H1 (cell line): ENCODE data around the gene NACAD. TPM values are rescaled to one million over a fixed set of nuclear protein-coding genes. Genes with fewer than 3 reads are reported as not detected.
A peak's percentile ranks its signal among the peaks of the same experiment; 100 is the strongest.

Source experiments
- CTCF ChIA-PET: fragments of 300-600 bp; sonication (Branson Sonifier 250); formaldehyde crosslinking; loops from one replicate; lab custom pipeline; 2021; ENCODE audit not compliant: partially characterized antibody; lab: Charles Lee
- POLR2A ChIA-PET: fragments of 300-600 bp; sonication (Branson Sonifier 250); formaldehyde crosslinking; loops from one replicate; lab custom pipeline; 2021; ENCODE audit warnings: inconsistent platforms; ENCODE audit not compliant: partially characterized antibody; lab: Charles Lee
- DNase-seq, 2 experiments: peaks; one replicate each; pipeline versions ENCODE4 v3.0.0 to v3.0.0-alpha.2; 2010 to 2022; ENCODE audit warnings: low spot score in 2 of 2, low read depth in 1 of 2, mixed read lengths in 1 of 2
- FAIRE-seq: peaks from 2 replicates; lab custom pipeline; 2011; peaks lifted over from hg19 to GRCh38; lab: Jason Lieb, UNC
- H2AFZ ChIP-seq: 2 replicates; pipeline ENCODE4 v1.8.1; 2012; ENCODE audit warnings: low read length, inconsistent platforms
- H2AK5ac ChIP-seq: 2 replicates; pipeline ENCODE4 v1.6.1; 2013; ENCODE audit warnings: low read depth, low read length
- H2BK120ac ChIP-seq: replicated peaks from 2 replicates; pipeline ENCODE3; 2013; ENCODE audit warnings: low read depth, low read length, inconsistent platforms
- H2BK12ac ChIP-seq: 2 replicates; pipeline ENCODE4 v1.6.1; 2013; ENCODE audit warnings: low read depth, low read length
- H2BK15ac ChIP-seq: 2 replicates; pipeline ENCODE4 v1.6.1; 2013; ENCODE audit warnings: low read length
- H2BK20ac ChIP-seq: 2 replicates; pipeline ENCODE4 v1.6.1; 2013; ENCODE audit warnings: low read length
- H2BK5ac ChIP-seq: 2 replicates; pipeline ENCODE4 v1.6.1; 2013; ENCODE audit warnings: low read depth, low read length
- H3K14ac ChIP-seq: 2 replicates; pipeline ENCODE4 v1.6.1; 2013; ENCODE audit warnings: inconsistent platforms; ENCODE audit not compliant: insufficient read length
- H3K18ac ChIP-seq: 2 replicates; pipeline ENCODE4 v1.6.1; 2013; ENCODE audit warnings: low read length; ENCODE audit errors: extremely low read depth
- H3K23ac ChIP-seq: 2 replicates; pipeline ENCODE4 v1.6.1; 2013; ENCODE audit warnings: inconsistent platforms; ENCODE audit not compliant: insufficient read length
- H3K23me2 ChIP-seq: 2 replicates; pipeline ENCODE4 v1.6.1; 2013; ENCODE audit warnings: low read depth, low read length
- H3K27ac ChIP-seq: 2 replicates; pipeline ENCODE4 v1.6.1; 2011; ENCODE audit warnings: low read depth, low read length, inconsistent platforms
- H3K27me3 ChIP-seq, 4 experiments: replicated peaks in 1 of 4; 1 replicate in 1 of 4; 2 replicates in 3 of 4; pipeline versions ENCODE4 v1.6.1 to v1.8.1; 2011 to 2013; ENCODE audit warnings: low read length in 3 of 4, mild to moderate bottlenecking in 3 of 4, inconsistent platforms in 2 of 4, mixed read lengths in 2 of 4, moderate library complexity in 1 of 4; ENCODE audit not compliant: control insufficient read depth in 3 of 4, insufficient read depth in 3 of 4; ENCODE audit errors: extremely low read depth in 1 of 4
- H3K36me3 ChIP-seq, 4 experiments: 2 replicates each; pipeline versions ENCODE4 v1.6.1 to v1.8.1; 2011 to 2013; ENCODE audit warnings: mild to moderate bottlenecking in 4 of 4, low read length in 3 of 4, moderate library complexity in 2 of 4, control low read depth in 1 of 4, inconsistent platforms in 1 of 4; ENCODE audit not compliant: insufficient read depth in 4 of 4, control insufficient read depth in 2 of 4
- H3K4ac ChIP-seq: replicated peaks from 2 replicates; pipeline ENCODE3; 2013; ENCODE audit warnings: low read length, low read depth, mixed read lengths, inconsistent platforms; ENCODE audit not compliant: insufficient read length
- H3K4me1 ChIP-seq, 4 experiments: replicated peaks in 1 of 4; 1 replicate in 1 of 4; 2 replicates in 3 of 4; pipeline versions ENCODE4 v1.6.1 to v1.8.1; 2011 to 2013; ENCODE audit warnings: low read length in 3 of 4, inconsistent platforms in 2 of 4, mixed read lengths in 1 of 4; ENCODE audit not compliant: insufficient read depth in 4 of 4, control insufficient read depth in 3 of 4
- H3K4me2 ChIP-seq, 2 experiments: 2 replicates each; pipeline versions ENCODE4 v1.6.1 to v1.8.1; 2011 to 2013; ENCODE audit warnings: low read depth in 2 of 2, low read length in 2 of 2, control low read depth in 1 of 2, inconsistent platforms in 1 of 2, mild to moderate bottlenecking in 1 of 2; ENCODE audit not compliant: insufficient read depth in 1 of 2
- H3K4me3 ChIP-seq, 4 experiments: fragments of 200-600, 300-600 bp in 1 of 4; sonication (generic), shearing (Covaris generic), sonication (Bioruptor Twin) in 1 of 4; 2 replicates each; pipeline versions ENCODE4 v1.5.1 to v1.8.1; 2011 to 2016; ENCODE audit warnings: low read length in 4 of 4, low read depth in 3 of 4, control low read depth in 2 of 4, inconsistent platforms in 2 of 4, mild to moderate bottlenecking in 2 of 4, mixed read lengths in 1 of 4, moderate library complexity in 1 of 4; ENCODE audit not compliant: insufficient read depth in 2 of 4; ENCODE audit errors: extremely low read depth in 1 of 4
- H3K56ac ChIP-seq: replicated peaks from 2 replicates; pipeline ENCODE3; 2013; ENCODE audit warnings: low read depth, mild to moderate bottlenecking, mixed read lengths, low read length, inconsistent platforms; ENCODE audit not compliant: insufficient read length
- H3K79me1 ChIP-seq: 2 replicates; pipeline ENCODE4 v1.6.1; 2013; ENCODE audit warnings: low read depth, low read length, control low read depth
- H3K79me2 ChIP-seq, 2 experiments: 2 replicates each; pipeline versions ENCODE4 v1.6.1 to v1.8.1; 2012 to 2013; ENCODE audit warnings: low read length in 2 of 2, mild to moderate bottlenecking in 2 of 2, inconsistent platforms in 1 of 2; ENCODE audit not compliant: insufficient read depth in 2 of 2, control insufficient read depth in 1 of 2
- H3K9ac ChIP-seq, 4 experiments: replicated peaks in 1 of 4; 1 replicate in 1 of 4; 2 replicates in 3 of 4; pipeline versions ENCODE4 v1.6.1 to v1.8.1; 2011 to 2013; ENCODE audit warnings: low read depth in 3 of 4, low read length in 3 of 4, control low read depth in 2 of 4, mild to moderate bottlenecking in 2 of 4, moderate library complexity in 2 of 4, inconsistent platforms in 1 of 4; ENCODE audit errors: extremely low read depth in 1 of 4
- H3K9me3 ChIP-seq, 2 experiments: 2 replicates each; pipeline versions ENCODE4 v1.6.1 to v1.8.1; 2012 to 2013; ENCODE audit warnings: mild to moderate bottlenecking in 2 of 2, moderate library complexity in 2 of 2, control low read depth in 1 of 2, inconsistent platforms in 1 of 2, low read depth in 1 of 2, low read length in 1 of 2, mixed read lengths in 1 of 2; ENCODE audit not compliant: insufficient read depth in 2 of 2
- H4K20me1 ChIP-seq, 2 experiments: replicated peaks in 1 of 2; 2 replicates each; pipeline versions ENCODE3 to v1.8.1; 2011 to 2013; ENCODE audit warnings: inconsistent platforms in 2 of 2, low read length in 2 of 2, mild to moderate bottlenecking in 1 of 2; ENCODE audit not compliant: insufficient read depth in 2 of 2, control insufficient read depth in 1 of 2
- H4K5ac ChIP-seq: 2 replicates; pipeline ENCODE4 v1.6.1; 2013; ENCODE audit warnings: low read length, low read depth, mixed read lengths, inconsistent platforms; ENCODE audit not compliant: insufficient read length
- H4K8ac ChIP-seq: 2 replicates; pipeline ENCODE4 v1.8.0; 2013; ENCODE audit warnings: mild to moderate bottlenecking, moderate library complexity, low read length, inconsistent platforms; ENCODE audit not compliant: insufficient read depth; ENCODE audit errors: extremely low read depth
- H4K91ac ChIP-seq: replicated peaks from 2 replicates; pipeline ENCODE3; 2013; ENCODE audit warnings: low read length, mixed read lengths, inconsistent platforms; ENCODE audit not compliant: insufficient read length
- CBX8 ChIP-seq: fragments of 300-800, 300-1000 bp; sonication (generic); IDR thresholded peaks from 2 replicates; pipeline ENCODE4 v1.7.1; 2016; ENCODE audit warnings: low read depth, low read length, borderline replicate concordance
- CEBPB ChIP-seq: IDR thresholded peaks from 2 replicates; pipeline ENCODE4 v1.6.1; 2012; ENCODE audit warnings: low read depth, low read length
- CHD2 ChIP-seq: IDR thresholded peaks from 2 replicates; pipeline ENCODE4 v1.6.1; 2012; ENCODE audit warnings: low read length, improper control_type of control experiment
- EZH2 ChIP-seq: fragments of 200-600 bp; sonication (generic); IDR thresholded peaks from 2 replicates; pipeline ENCODE4 v1.7.1; 2012; ENCODE audit warnings: low read depth, mild to moderate bottlenecking, moderate library complexity, low read length, inconsistent platforms; ENCODE audit not compliant: severe bottlenecking
- FOSL1 ChIP-seq: IDR thresholded peaks from 2 replicates; pipeline ENCODE4 v1.6.1; 2011; ENCODE audit warnings: mild to moderate bottlenecking, low read depth, low read length, moderate library complexity; ENCODE audit not compliant: insufficient read depth
- KDM1A ChIP-seq: fragments of 200-600, 300-600 bp; sonication (generic); IDR thresholded peaks from 2 replicates; pipeline ENCODE4 v1.7.1; 2016; ENCODE audit warnings: mild to moderate bottlenecking, low read length, borderline replicate concordance
- KDM4A ChIP-seq: IDR thresholded peaks from one replicate; pipeline ENCODE4 v1.7.1; 2012; ENCODE audit warnings: low read depth, mild to moderate bottlenecking, moderate library complexity, low read length, inconsistent platforms; ENCODE audit not compliant: severe bottlenecking
- MAFK ChIP-seq: IDR thresholded peaks from 2 replicates; pipeline ENCODE4 v1.6.1; 2012; ENCODE audit warnings: low read depth, mild to moderate bottlenecking, improper control_type of control experiment, low read length
- POLR2AphosphoS5 ChIP-seq: IDR thresholded peaks from 2 replicates; pipeline ENCODE4 v1.6.1; 2011; ENCODE audit warnings: low read depth, low read length
- POU5F1 ChIP-seq: IDR thresholded peaks from 2 replicates; pipeline ENCODE4 v1.6.1; 2011; ENCODE audit warnings: low read depth, mild to moderate bottlenecking, low read length, moderate library complexity
- TAF1 ChIP-seq: IDR thresholded peaks from 2 replicates; pipeline ENCODE4 v1.6.1; 2011; ENCODE audit warnings: mild to moderate bottlenecking, low read depth, low read length
- WGBS, 2 experiments: shearing (Covaris generic) in 1 of 2; methylation state at CpG; one replicate each; pipeline versions ENCODE4 v1.1.6 to v1.1.7; 2013 to 2015; ENCODE audit warnings: low lambda C conversion rate in 2 of 2, mixed read lengths in 2 of 2, inconsistent platforms in 1 of 2, low coverage in 1 of 2, missing lambda C conversion rate in 1 of 2; ENCODE audit not compliant: insufficient replicate concordance in 2 of 2, insufficient coverage in 1 of 2, insufficient read length in 1 of 2; ENCODE audit errors: extremely low coverage in 1 of 2, missing lambda C conversion rate in 1 of 2; 5-methylcytosine and 5-hydroxymethylcytosine counted together
- polyA plus RNA-seq, 7 experiments: library from polyadenylated mRNA; depleted of rRNA in 3 of 7; stranded (reverse) in 5 of 7; unstranded in 2 of 7; fragments of >200 nt in 5 of 7; fragments of 200-250 nt in 2 of 7; gene quantifications; 1 replicate in 5 of 7; 2 replicates in 1 of 7; 4 replicates in 1 of 7; pipeline versions ENCODE4 v1.2.1 to v1.2.3, GENCODE V29; 2011 to 2013; ENCODE audit warnings: missing spikeins in 2 of 7, mixed read lengths in 2 of 7
- total RNA-seq: library from RNA; stranded (reverse); fragmentation: NEBNext Ultra II Directional; extraction: Animal tissue kit (Norgen Biotek cat#: 25700); gene quantifications from 2 replicates; pipeline ENCODE4 v1.2.1, GENCODE V29; 2021

Gene NACAD
- total and polyA plus RNA-seq, 2 of the 8 experiments (the other 6 are each of a cell fraction or from before 2014, with no cell fraction given): 1.3 to 6.0 TPM

- Histone ChIP-seq H3K23ac (no peak within 1 kb of the TSS), H4K20me1 (peaks cover 3 to 10% of the 10 kb centered on the region in 2 experiments), H3K79me2 (peaks cover 8 to 47% of the 10 kb centered on the region in 2 experiments), H4K5ac (peak within 1 kb of the TSS; percentile 97), H2BK5ac (peak within 1 kb of the TSS; percentile 99), H3K23me2 (no peaks in the 10 kb centered on the region; the same call in 1 of the 2 replicates), H3K4me3 (peak within 1 kb of the TSS; percentile 68 to 93 (median 85)), H3K4me2 (peak within 1 kb of the TSS; percentile 51 to 82), H3K56ac (peak within 1 kb of the TSS; percentile 13), H2BK15ac (peak within 1 kb of the TSS; percentile 21; the same call in 1 of the 2 replicates), H2AFZ (peak within 1 kb of the TSS; percentile 96; the same call in 1 of the 2 replicates), H3K4ac (peak within 1 kb of the TSS; percentile 86), H2BK120ac (no peak within 1 kb of the TSS), H2BK12ac (peak within 1 kb of the TSS; percentile 72), H3K4me1 (peaks cover 0 to 3% (median under 1%) of the 10 kb centered on the region in 4 experiments; a peak in 2 of 7 replicates), H3K27ac (peak within 1 kb of the TSS; percentile 94), H3K9ac (peak within 1 kb of the TSS; percentile 94 to 99 (median 97)), H3K9me3 (no peaks in the 10 kb centered on the region), H3K18ac (peak within 1 kb of the TSS; percentile 79), H3K79me1 (peaks cover 7% of the 10 kb centered on the region; the same call in 1 of the 2 replicates), H4K91ac (peak within 1 kb of the TSS; percentile 92), H2BK20ac (no peak within 1 kb of the TSS), H3K27me3 (peaks cover 0 to 4% (median 1%) of the 10 kb centered on the region in 4 experiments; a peak in 1 of 7 replicates), H3K36me3 (peaks cover 22 to 28% (median 25%) of the 10 kb centered on the region in 4 experiments), H3K14ac (no peak within 1 kb of the TSS), H4K8ac (peak within 1 kb of the TSS; percentile 100), H2AK5ac (peak within 1 kb of the TSS; percentile 46; the same call in 1 of the 2 replicates)
- POLR2A ChIA-PET: interaction anchor here (0.7 to 4.3 kb wide), 28 partner anchors 8 to 314 kb away, joined by 3 to 43 read pairs (median 4); partner anchors contain the start of genes H2AZ2 and RAMP3
- DNase-seq: peak; percentile 79 to 94
- peak; percentile 24 for FAIRE-seq
- CTCF ChIA-PET: interaction anchor here (0.6 to 2.1 kb wide), 5 partner anchors 9 to 138 kb away, joined by 3 to 4 read pairs (median 4); no protein-coding TSS in a partner anchor
- 1% methylated on average over 60 of the region's 64 CpGs; no CpG with 5 or more reads in 1 of the 2 experiments for WGBS, 2 experiments
- TF ChIP-seq CBX8 (no peak), KDM1A (no peak), CHD2 (no peak; the same call in 1 of the 2 replicates), EZH2 (no peak), FOSL1 (no peak), KDM4A (peak; percentile 96), TAF1 (peak; percentile 99), POU5F1 (no peak), CEBPB (no peak), POLR2AphosphoS5 (peak; percentile 99), MAFK (no peak)
Measured at GRCh38 chr7:45111298-45112223, 22.8 kb upstream of the NACAD start, which contains the start of gene TBRG4. TSS of gene TBRG4 (minus strand) at chr7:45111697. CDS start at chr7:45109237, 2,460 bp downstream.
